ENCODE measurements around the gene BIK. TPM values are rescaled to one million over a fixed set of nuclear protein-coding genes. Genes with fewer than 3 reads are reported as not detected.
"Not testable (repeated sequence)": the region's sequence is repeated elsewhere in the genome, so short reads cannot be mapped to it uniquely, and the experiment has no call there.

BIK gene
- total RNA-seq, 1 donor = 0.86 TPM

DNA sequence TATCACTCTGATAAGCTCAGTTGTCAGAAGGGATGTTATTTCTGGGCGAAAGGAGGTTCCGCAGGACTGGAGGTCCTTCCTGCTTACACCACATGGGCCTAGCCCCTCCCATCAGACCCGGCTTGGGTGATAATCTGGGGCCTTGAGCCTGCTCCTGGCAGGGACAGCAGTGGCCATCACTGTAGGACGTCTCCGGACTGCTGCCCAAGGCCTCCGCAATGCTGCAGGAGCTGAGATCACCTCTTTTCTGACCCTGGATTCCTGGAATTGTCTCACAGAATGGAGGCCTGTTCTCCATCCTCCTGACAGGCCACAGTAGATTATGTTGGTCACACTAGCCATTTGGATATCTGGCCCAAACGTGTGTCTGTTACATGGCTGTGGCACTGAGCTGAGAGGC lies 9.2 kb upstream of the BIK start:
- DNase-seq (ENCODE audit: low read depth) = peak; percentile 28
- TF ChIP-seq, protein P1, sequence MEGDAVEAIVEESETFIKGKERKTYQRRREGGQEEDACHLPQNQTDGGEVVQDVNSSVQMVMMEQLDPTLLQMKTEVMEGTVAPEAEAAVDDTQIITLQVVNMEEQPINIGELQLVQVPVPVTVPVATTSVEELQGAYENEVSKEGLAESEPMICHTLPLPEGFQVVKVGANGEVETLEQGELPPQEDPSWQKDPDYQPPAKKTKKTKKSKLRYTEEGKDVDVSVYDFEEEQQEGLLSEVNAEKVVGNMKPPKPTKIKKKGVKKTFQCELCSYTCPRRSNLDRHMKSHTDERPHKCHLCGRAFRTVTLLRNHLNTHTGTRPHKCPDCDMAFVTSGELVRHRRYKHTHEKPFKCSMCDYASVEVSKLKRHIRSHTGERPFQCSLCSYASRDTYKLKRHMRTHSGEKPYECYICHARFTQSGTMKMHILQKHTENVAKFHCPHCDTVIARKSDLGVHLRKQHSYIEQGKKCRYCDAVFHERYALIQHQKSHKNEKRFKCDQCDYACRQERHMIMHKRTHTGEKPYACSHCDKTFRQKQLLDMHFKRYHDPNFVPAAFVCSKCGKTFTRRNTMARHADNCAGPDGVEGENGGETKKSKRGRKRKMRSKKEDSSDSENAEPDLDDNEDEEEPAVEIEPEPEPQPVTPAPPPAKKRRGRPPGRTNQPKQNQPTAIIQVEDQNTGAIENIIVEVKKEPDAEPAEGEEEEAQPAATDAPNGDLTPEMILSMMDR (IDR thresholded peaks at IDR 0.05; ENCODE audit: insufficient read depth, low read depth, low read length) = no peak
- no peak overlapping the region for H3K4me3 ChIP-seq (ENCODE audit: low read depth, low read length)

DNA sequence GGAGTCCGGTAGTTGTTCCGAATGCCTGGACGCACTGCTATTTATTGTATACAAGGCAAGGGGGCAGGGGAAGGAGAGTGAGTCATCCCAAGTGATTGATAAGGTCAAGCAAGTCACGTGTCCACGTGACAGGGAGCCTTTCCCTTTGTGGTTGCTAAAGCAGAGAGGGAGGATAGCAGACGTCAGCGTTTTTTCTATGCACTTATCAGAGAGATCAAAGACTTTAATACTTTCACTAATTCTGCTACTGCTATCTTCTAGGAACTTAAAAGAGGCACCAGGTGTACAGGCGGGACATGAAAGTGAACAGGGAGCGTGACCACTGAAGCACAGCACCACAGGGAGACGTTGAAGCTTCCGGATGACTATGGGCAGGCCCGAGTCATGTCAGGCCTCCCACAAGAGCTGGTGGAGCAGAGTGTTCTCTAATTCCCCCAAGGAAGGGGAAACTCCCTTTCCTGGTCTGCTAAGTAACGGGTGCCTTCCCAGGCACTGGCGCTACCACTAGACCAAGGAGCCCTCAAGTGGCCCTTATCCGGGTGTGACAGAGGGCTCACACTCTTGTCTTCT lies 6.4 kb upstream of the BIK start:
- peak; percentile 43 for DNase-seq (ENCODE audit: low read depth)

DNA sequence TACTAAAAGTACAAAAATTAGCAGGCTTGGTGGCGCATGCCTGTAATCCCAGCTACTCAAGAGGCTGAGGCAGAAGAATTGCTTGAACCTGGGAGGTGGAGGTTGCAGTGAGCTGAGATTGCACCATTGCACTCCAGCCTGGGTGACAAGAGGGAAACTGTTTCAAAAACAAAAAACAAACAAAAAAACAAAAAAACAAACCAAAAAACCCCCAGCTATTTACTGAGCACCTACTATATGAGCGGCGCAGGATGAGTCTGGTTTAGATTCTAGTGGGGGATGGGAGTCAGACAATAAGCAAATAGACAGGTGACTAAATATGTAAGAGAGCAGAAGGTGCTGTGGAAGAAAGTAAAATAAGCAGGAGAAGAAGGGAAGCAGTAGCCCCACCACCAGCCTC lies 5.6 kb upstream of the BIK start:
- DNase-seq (ENCODE audit: low read depth) = not testable (repeated sequence)

More for the DNA sequence above, 6.4 kb upstream of the BIK start:
- not testable (repeated sequence) for H3K4me3 ChIP-seq (ENCODE audit: low read depth, low read length)

DNA sequence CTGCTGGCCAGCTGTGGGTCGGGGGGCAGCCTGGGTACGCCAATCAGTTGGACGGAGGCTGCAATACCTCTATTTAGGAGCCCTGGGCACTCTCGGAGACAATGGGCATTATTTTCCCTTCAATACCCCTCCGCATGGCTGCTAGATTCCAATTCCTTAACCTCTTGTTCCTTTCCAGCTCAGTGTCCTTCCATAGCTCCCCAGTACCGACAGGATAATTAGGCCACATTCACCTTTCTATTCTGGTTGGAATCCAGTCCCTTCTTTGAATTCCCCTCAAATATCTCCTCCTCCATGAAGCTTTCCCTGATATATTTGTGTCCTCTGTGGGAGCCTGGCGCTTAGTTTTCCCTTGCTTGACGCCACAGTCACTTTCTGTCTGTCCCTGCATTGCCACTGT lies 4.2 kb upstream of the BIK start:
- TF ChIP-seq, protein P1 (IDR thresholded peaks at IDR 0.05; ENCODE audit: insufficient read depth, low read depth, low read length) = no peak
- DNase-seq (ENCODE audit: low read depth) = no peak
- H3K4me3 ChIP-seq (ENCODE audit: low read depth, low read length) = no peak overlapping the region

More for the DNA sequence above, 5.6 kb upstream of the BIK start:
- H3K4me3 ChIP-seq (ENCODE audit: low read depth, low read length) = not testable (repeated sequence)

DNA sequence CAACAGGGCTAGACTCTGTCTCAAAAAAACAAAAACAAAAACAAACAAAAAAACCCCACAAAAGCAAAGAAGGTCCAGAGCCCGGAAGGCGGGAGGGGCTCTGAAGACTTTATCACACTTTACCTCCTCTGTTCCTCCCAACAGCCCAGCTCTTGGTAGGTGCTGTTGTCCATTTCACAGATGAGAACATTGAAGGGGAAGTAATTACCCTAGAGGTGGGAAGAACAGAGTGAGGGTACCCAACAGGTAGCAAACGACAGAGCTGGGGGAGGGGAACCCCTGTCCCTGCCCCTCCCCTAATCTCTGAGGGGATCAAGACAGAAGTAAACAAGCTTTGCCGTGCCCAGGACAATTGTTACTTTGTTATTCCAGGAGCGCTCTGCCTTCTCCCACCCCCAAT lies 1.0 kb upstream of the BIK start:
- TF ChIP-seq, protein P1 (IDR thresholded peaks at IDR 0.05; ENCODE audit: insufficient read depth, low read depth, low read length) = no peak

DNA sequence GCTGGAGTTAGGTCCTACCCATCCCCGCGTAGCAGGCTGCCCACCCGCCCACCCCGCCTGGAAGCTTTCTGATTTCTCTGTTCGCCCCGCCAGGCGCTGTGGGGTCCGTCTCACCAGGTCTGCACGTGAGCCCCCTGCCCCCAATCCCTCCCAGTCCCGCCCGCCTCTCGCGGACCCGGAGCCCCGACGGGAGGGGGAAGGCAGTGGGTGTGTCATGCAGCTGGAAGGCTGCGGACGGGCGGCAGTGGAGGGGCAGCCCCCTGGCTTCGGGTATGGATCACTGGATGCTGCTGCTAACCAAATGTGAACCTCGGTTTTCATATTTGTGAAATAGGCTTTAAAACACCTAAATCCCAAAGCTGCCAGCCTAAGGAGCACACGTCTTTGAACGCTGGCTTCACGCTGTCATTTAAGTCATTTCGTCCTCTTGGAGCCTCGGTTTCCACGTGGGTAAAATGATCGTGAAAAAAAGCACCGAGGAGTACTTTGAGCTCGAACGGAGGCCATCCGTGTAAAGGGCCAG lies 568 bp upstream of the BIK start:
- peak overlapping the region; percentile 53 for H3K4me3 ChIP-seq (ENCODE audit: low read depth, low read length)
- TF ChIP-seq, protein P1 (IDR thresholded peaks at IDR 0.05; ENCODE audit: insufficient read depth, low read depth, low read length) = no peak
- DNase-seq (ENCODE audit: low read depth) = no peak

More for the DNA sequence above, 1.0 kb upstream of the BIK start:
- no peak for DNase-seq (ENCODE audit: low read depth)
- H3K4me3 ChIP-seq (ENCODE audit: low read depth, low read length) = no peak overlapping the region

DNA sequence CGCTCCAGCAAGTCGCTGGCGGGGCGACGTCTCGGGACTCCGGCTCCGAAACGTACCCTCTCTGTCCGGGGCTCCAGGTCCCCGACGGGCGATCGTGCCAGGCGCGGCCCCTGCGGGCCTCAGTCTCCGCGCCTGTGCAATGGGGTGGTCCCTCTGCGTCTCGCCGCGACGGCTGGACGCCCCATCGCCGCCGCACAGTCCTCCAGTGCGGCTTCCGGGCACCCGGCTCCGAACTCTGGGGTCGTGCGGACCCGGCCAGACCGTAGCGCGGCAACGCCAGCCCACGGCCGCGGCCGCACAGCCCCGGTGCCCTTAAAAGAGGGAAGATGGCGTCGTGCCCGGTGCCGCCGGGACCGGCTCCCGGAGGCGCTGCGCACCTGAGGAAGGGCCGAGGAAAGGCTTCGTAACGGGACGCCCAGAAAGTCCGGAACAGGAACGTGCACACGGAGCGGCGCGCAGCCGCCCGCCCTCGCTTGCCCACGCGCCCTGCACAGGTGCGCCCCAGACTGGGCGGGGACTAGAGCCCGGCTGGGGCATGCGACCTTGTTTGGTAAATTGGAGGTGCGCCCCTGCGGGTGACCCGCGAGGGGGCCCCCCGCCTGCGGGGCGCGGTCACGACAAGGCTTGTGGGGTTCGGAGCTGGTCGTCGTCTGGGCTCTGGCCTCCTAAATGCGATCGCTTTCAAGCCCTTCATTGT lies 525 bp downstream of the BIK start:
- peak overlapping the region; percentile 53 for H3K4me3 ChIP-seq (ENCODE audit: low read depth, low read length)
- TF ChIP-seq, protein P1 (IDR thresholded peaks at IDR 0.05; ENCODE audit: insufficient read depth, low read depth, low read length) = no peak
- DNase-seq (ENCODE audit: low read depth) = no peak
